GM23338 (cell line): Measurements from ENCODE around the gene SLC20A1. TPM values are rescaled to one million over a fixed set of nuclear protein-coding genes. Genes with fewer than 3 reads are reported as not detected.

Source experiments
- ATAC-seq: fragments of 200-7000 bp; cut with Tn5 transposase; 3 replicates; pipeline ENCODE4 v1.9.1; 2020
- DNase-seq: peaks from one replicate; pipeline ENCODE4 v3.0.0-alpha.2; 2015; ENCODE audit warnings: low spot score
- H2AFZ ChIP-seq: fragments of 200-600 bp; sonication (generic); 2 replicates; pipeline ENCODE4 v1.8.0; 2016; ENCODE audit warnings: antibody characterized with exemption, mild to moderate bottlenecking, moderate library complexity
- H3F3A ChIP-seq: fragments of 200-600 bp; sonication (generic); replicated peaks from 2 replicates; pipeline ENCODE4 v1.8.0; 2017; ENCODE audit warnings: antibody characterized with exemption, mixed run types, low read depth
- H3K27ac ChIP-seq: fragments of 200-600 bp; sonication (generic); 2 replicates; pipeline ENCODE4 v1.6.1; 2016; ENCODE audit warnings: low read depth
- H3K27me3 ChIP-seq: fragments of 200-600 bp; sonication (generic); 2 replicates; pipeline ENCODE4 v1.8.0; 2016; ENCODE audit warnings: mild to moderate bottlenecking, mixed run types, moderate library complexity; ENCODE audit not compliant: insufficient read depth
- H3K36me3 ChIP-seq: fragments of 200-600 bp; sonication (generic); 2 replicates; pipeline ENCODE4 v1.8.0; 2016; ENCODE audit warnings: mild to moderate bottlenecking; ENCODE audit not compliant: insufficient read depth
- H3K4me1 ChIP-seq: fragments of 200-600 bp; sonication (generic); 2 replicates; pipeline ENCODE4 v1.8.0; 2016; ENCODE audit warnings: mild to moderate bottlenecking, moderate library complexity; ENCODE audit not compliant: insufficient read depth
- H3K4me2 ChIP-seq: fragments of 200-600 bp; sonication (generic); 2 replicates; pipeline ENCODE4 v1.7.1; 2017; ENCODE audit warnings: mixed run types
- H3K4me3 ChIP-seq: fragments of 200-600 bp; sonication (generic); 2 replicates; pipeline ENCODE4 v1.6.1; 2016; ENCODE audit warnings: mixed run types
- H3K79me2 ChIP-seq: fragments of 200-600 bp; sonication (generic); replicated peaks from 2 replicates; pipeline ENCODE4 v1.8.0; 2017; ENCODE audit warnings: mild to moderate bottlenecking; ENCODE audit not compliant: insufficient read depth
- H3K9me2 ChIP-seq: fragments of 200-600 bp; sonication (generic); 2 replicates; pipeline ENCODE4 v1.8.0; 2017; ENCODE audit not compliant: insufficient read depth
- H4K20me1 ChIP-seq: fragments of 200-600 bp; sonication (generic); replicated peaks from 2 replicates; pipeline ENCODE4 v1.8.0; 2017; ENCODE audit warnings: mild to moderate bottlenecking; ENCODE audit not compliant: insufficient read depth
- H3K27ac Mint-ChIP-seq: 2 replicates; pipeline ENCODE4 v1.8.0; 2020; ENCODE audit warnings: inconsistent platforms, mild to moderate bottlenecking, moderate library complexity, mixed read lengths
- H3K27me3 Mint-ChIP-seq: 3 replicates; pipeline ENCODE4 v1.8.0; 2022; ENCODE audit warnings: low read depth, mild to moderate bottlenecking, moderate library complexity, mixed read lengths, inconsistent platforms; ENCODE audit not compliant: insufficient read depth, poor library complexity
- H3K36me3 Mint-ChIP-seq: 3 replicates; pipeline ENCODE4 v1.8.0; 2021; ENCODE audit warnings: low read depth, mild to moderate bottlenecking, inconsistent platforms, moderate library complexity, mixed read lengths
- H3K4me1 Mint-ChIP-seq: 3 replicates; pipeline ENCODE4 v1.8.0; 2020; ENCODE audit warnings: mild to moderate bottlenecking, inconsistent platforms, mixed read lengths
- H3K4me3 Mint-ChIP-seq: 3 replicates; pipeline ENCODE4 v1.8.0; 2021; ENCODE audit warnings: moderate library complexity, mild to moderate bottlenecking, inconsistent platforms, mixed read lengths
- H3K9me3 Mint-ChIP-seq: 3 replicates; pipeline ENCODE4 v1.8.0; 2020; ENCODE audit warnings: moderate library complexity, mild to moderate bottlenecking, inconsistent platforms, mixed read lengths
- EZH2phosphoT487 ChIP-seq: fragments of 200-600 bp; sonication (generic); IDR thresholded peaks from one replicate; pipeline ENCODE4 v1.8.1; 2018; ENCODE audit warnings: antibody characterized with exemption; ENCODE audit not compliant: unreplicated experiment
- JUNB ChIP-seq: IDR thresholded peaks from one replicate; pipeline ENCODE4 v1.6.1; 2016; ENCODE audit warnings: antibody characterized with exemption; ENCODE audit not compliant: unreplicated experiment
- NANOG ChIP-seq: IDR thresholded peaks from 2 replicates; pipeline ENCODE4 v1.6.1; 2016; ENCODE audit warnings: antibody characterized with exemption, borderline replicate concordance
- POLR2AphosphoS5 ChIP-seq: IDR thresholded peaks from 2 replicates; pipeline ENCODE4 v1.6.1; 2016; ENCODE audit warnings: antibody characterized with exemption, low read depth
- REST ChIP-seq: IDR thresholded peaks from one replicate; pipeline ENCODE4 v1.6.1; 2018; ENCODE audit warnings: antibody characterized with exemption; ENCODE audit not compliant: unreplicated experiment
- STAT1 ChIP-seq: IDR thresholded peaks from one replicate; pipeline ENCODE4 v1.6.1; 2016; ENCODE audit warnings: antibody characterized with exemption; ENCODE audit not compliant: unreplicated experiment
- ZNF331 ChIP-seq: fragments of 250-450 bp; sonication (Bioruptor Pico); IDR thresholded peaks from 2 replicates; pipeline ENCODE4 v1.5.0; 2020; ENCODE audit warnings: low read depth, mild to moderate bottlenecking, moderate library complexity
- ZNF462 ChIP-seq: fragments of 250-450 bp; sonication (Bioruptor Pico); IDR thresholded peaks from 2 replicates; pipeline ENCODE4 v1.5.0; 2020; ENCODE audit warnings: mild to moderate bottlenecking, moderate library complexity
- polyA plus RNA-seq: library from polyadenylated mRNA; unstranded; fragments of >200 nt; fragmentation: Nextera tagmentation; extraction: Ambion mirVana; gene quantifications from 2 replicates; pipeline ENCODE4 v1.2.1, GENCODE V29; 2016
- total RNA-seq: library from RNA; depleted of rRNA; stranded (reverse); fragments of >200 nt; shearing (Covaris generic); gene quantifications from 2 replicates; pipeline ENCODE4 v1.2.3, GENCODE V29; 2014
- TF ChIP-seq, protein P1 (sequence below), 2 experiments: fragments of 200-600 bp in 1 of 2; sonication (generic) in 1 of 2; conservative IDR thresholded peaks; 2 replicates each; pipeline versions ENCODE4 v1.5.1 to v1.6.1; 2016 to 2017; ENCODE audit warnings: antibody characterized with exemption in 2 of 2, low read depth in 2 of 2, mild to moderate bottlenecking in 2 of 2, moderate library complexity in 1 of 2

SLC20A1 gene
- total and polyA plus RNA-seq, 2 experiments from 2014 or later, result 52.9 to 84.3 TPM

GRCh38 chr2:112601754-112602153 is 44.0 kb upstream of the SLC20A1 start:
- no peak overlapping the region for H3K27ac Mint-ChIP-seq
- ATAC-seq, result no peak
- H3K27me3 ChIP-seq, result no peaks in the 10 kb centered on the region
- no peak overlapping the region for H3K4me3 ChIP-seq
- no peak overlapping the region for H3K4me3 Mint-ChIP-seq
- H3K4me1 Mint-ChIP-seq, result peaks cover 2% of the 10 kb centered on the region; the same call in 2 of the 3 replicates
- no peaks in the 10 kb centered on the region for H3K36me3 ChIP-seq
- DNase-seq, result no peak
- H2AFZ ChIP-seq, result no peak overlapping the region
- H3K4me2 ChIP-seq, result no peak overlapping the region
- no peaks in the 10 kb centered on the region for H3K4me1 ChIP-seq
- no peaks in the 10 kb centered on the region for H3K79me2 ChIP-seq
- H3K9me2 ChIP-seq, result no peaks in the 10 kb centered on the region
- H4K20me1 ChIP-seq, result no peaks in the 10 kb centered on the region
- no peaks in the 10 kb centered on the region for H3K9me3 Mint-ChIP-seq
- no peaks in the 10 kb centered on the region for H3K36me3 Mint-ChIP-seq
- no peak for TF ChIP-seq EZH2phosphoT487
- no peak for TF ChIP-seq POLR2AphosphoS5
- TF ChIP-seq ZNF331 (CRISPR knock-in tag), result no peak
- no peak for TF ChIP-seq REST
- no peaks in the 10 kb centered on the region for H3F3A ChIP-seq
- peaks cover 7% of the 10 kb centered on the region for H3K27me3 Mint-ChIP-seq
- no peak overlapping the region for H3K27ac ChIP-seq

DNA sequence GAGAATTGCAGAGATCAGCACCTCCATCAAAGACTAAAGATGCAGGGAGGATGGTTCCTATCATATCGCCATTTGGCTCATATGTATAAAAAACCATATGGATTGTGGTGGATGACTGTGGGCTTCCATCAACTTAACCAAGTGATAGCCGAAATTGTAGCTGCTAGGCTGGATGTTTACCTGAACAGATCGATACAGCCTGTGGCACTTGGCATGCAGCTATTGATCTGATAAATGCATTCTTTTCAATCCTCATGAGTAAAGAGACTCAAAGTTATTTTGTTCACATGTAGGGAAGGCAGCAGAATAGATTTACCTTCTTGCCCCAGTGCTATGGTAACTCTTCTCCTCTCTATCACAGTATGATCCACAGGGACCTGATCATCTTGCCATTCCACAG is 42.8 kb upstream of the SLC20A1 start:
- Mint-ChIP-seq H3K36me3 (no peaks in the 10 kb centered on the region), H3K4me3 (no peak overlapping the region), H3K27me3 (peaks cover 6% of the 10 kb centered on the region), H3K9me3 (no peaks in the 10 kb centered on the region), H3K4me1 (peaks cover 2% of the 10 kb centered on the region; the same call in 2 of the 3 replicates), H3K27ac (no peak overlapping the region)
- Histone ChIP-seq H3K9me2 (no peaks in the 10 kb centered on the region), H4K20me1 (no peaks in the 10 kb centered on the region), H3K27ac (no peak overlapping the region), H3K4me1 (no peaks in the 10 kb centered on the region), H3K36me3 (no peaks in the 10 kb centered on the region), H3K79me2 (no peaks in the 10 kb centered on the region), H2AFZ (no peak overlapping the region), H3K4me2 (no peak overlapping the region), H3F3A (no peaks in the 10 kb centered on the region), H3K27me3 (no peaks in the 10 kb centered on the region), H3K4me3 (no peak overlapping the region)
- DNase-seq (no peak), ATAC-seq (no peak)
- TF ChIP-seq POLR2AphosphoS5 (no peak), JUNB (no peak), NANOG (no peak), STAT1 (no peak), ZNF462 (no peak)
- TF ChIP-seq, protein P1, sequence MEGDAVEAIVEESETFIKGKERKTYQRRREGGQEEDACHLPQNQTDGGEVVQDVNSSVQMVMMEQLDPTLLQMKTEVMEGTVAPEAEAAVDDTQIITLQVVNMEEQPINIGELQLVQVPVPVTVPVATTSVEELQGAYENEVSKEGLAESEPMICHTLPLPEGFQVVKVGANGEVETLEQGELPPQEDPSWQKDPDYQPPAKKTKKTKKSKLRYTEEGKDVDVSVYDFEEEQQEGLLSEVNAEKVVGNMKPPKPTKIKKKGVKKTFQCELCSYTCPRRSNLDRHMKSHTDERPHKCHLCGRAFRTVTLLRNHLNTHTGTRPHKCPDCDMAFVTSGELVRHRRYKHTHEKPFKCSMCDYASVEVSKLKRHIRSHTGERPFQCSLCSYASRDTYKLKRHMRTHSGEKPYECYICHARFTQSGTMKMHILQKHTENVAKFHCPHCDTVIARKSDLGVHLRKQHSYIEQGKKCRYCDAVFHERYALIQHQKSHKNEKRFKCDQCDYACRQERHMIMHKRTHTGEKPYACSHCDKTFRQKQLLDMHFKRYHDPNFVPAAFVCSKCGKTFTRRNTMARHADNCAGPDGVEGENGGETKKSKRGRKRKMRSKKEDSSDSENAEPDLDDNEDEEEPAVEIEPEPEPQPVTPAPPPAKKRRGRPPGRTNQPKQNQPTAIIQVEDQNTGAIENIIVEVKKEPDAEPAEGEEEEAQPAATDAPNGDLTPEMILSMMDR (conservative IDR thresholded peaks at IDR 0.05; ENCODE audit: low read depth in 2 of 2), result no peak
